IPS DF 6.9 (cell line): Measurements from ENCODE around the gene SCART1.
"Not testable (repeated sequence)": the region's sequence is repeated elsewhere in the genome, so short reads cannot be mapped to it uniquely, and the experiment has no call there.

ENCODE experiments used
- DNase-seq: peaks from one replicate; pipeline ENCODE4 v3.0.0-alpha.2; 2013; ENCODE audit warnings: low read depth, low spot score
- H3K27ac ChIP-seq: one replicate; pipeline ENCODE4 v1.5.1; 2013; ENCODE audit warnings: low read length, control low read depth
- H3K27me3 ChIP-seq: 2 replicates; pipeline ENCODE4 v1.6.1; 2013; ENCODE audit warnings: mild to moderate bottlenecking, low read length; ENCODE audit not compliant: control insufficient read depth, insufficient read depth
- H3K36me3 ChIP-seq: 2 replicates; pipeline ENCODE4 v1.6.1; 2013; ENCODE audit warnings: low read length; ENCODE audit not compliant: control insufficient read depth, insufficient read depth
- H3K4me1 ChIP-seq: 2 replicates; pipeline ENCODE4 v1.6.1; 2013; ENCODE audit warnings: low read length; ENCODE audit not compliant: control insufficient read depth, insufficient read depth
- H3K4me3 ChIP-seq: 2 replicates; pipeline ENCODE4 v1.5.1; 2013; ENCODE audit warnings: mild to moderate bottlenecking, low read length
- H3K9me3 ChIP-seq: 2 replicates; pipeline ENCODE4 v1.6.1; 2013; ENCODE audit warnings: low read length, inconsistent platforms; ENCODE audit not compliant: control insufficient read depth, insufficient read depth
- WGBS: extraction: QIAGEN DNeasy Blood & Tissue Kit; methylation state at CpG from one replicate; pipeline ENCODE4 v1.1.7; 2013; ENCODE audit warnings: mixed read lengths, missing lambda C conversion rate; ENCODE audit not compliant: insufficient read length, insufficient coverage; 5-methylcytosine and 5-hydroxymethylcytosine counted together

The SCART1 gene

GRCh38 chr10:133489816-133490588 is 36.3 kb downstream of the SCART1 start:
- WGBS = no CpG with 5 or more reads among the region's 2 CpGs
- no peak overlapping the region for H3K27ac ChIP-seq

DNA sequence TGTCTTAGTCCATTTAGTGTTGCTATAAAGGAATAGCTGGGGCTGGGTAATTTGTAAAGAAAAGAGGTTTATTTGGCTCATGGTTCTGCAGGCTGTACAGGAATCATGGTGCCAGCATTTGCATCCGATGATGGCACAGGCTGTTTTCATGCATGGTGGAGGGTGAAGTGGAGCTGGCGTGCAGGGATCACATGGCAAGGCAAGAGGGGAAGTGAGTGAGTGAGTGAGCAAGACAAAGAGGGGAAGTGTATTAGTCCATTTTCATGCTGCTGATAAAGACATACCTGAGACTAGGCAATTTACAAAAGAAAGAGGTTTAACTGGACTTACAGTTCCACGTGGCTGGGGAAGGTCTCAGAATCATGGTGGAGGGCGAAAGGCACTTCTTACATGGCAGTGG is 39.8 kb downstream of the SCART1 start:
- H3K27me3 ChIP-seq, DNase-seq, H3K36me3 ChIP-seq, H3K27ac ChIP-seq, H3K9me3 ChIP-seq, H3K4me3 ChIP-seq, H3K4me1 ChIP-seq: not testable (repeated sequence)
- no CpG with 5 or more reads among the region's 4 CpGs for WGBS

More at GRCh38 chr10:133489816-133490588, 36.3 kb downstream of the SCART1 start:
- H3K27me3 ChIP-seq = no peaks in the 10 kb centered on the region
- H3K36me3 ChIP-seq = peaks cover 2% of the 10 kb centered on the region; the same call in 1 of the 2 replicates
- DNase-seq = no peak
- no peaks in the 10 kb centered on the region for H3K4me1 ChIP-seq
- H3K4me3 ChIP-seq = no peak overlapping the region
- peaks cover 15% of the 10 kb centered on the region for H3K9me3 ChIP-seq

- H3K9me3 ChIP-seq, H3K4me3 ChIP-seq, H3K27me3 ChIP-seq, DNase-seq, H3K27ac ChIP-seq, H3K36me3 ChIP-seq, H3K4me1 ChIP-seq: not testable (repeated sequence)
- WGBS = no CpG with 5 or more reads among the region's 6 CpGs
Observed at GRCh38 chr10:133497363-133497762, 43.6 kb downstream of the SCART1 start.

DNA sequence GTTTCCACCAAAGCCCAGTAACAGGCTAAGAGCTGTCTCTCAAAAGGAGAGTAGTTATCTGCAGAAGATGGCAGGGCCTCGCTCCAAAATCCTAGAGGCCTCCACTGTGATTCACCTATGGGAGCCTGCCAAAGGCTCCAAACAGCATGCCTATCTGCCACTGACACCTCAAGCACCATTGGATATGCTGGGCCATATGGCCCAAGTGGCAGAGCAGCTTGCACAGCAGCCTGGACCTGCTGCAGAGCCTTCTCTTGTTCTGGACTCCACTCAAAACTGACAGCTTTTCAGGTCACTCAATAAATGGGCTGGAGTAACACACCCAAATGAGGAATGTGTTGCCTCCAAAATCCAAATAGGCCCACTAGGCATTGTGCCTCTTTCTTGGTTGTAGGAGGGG is 45.4 kb downstream of the SCART1 start:
- H3K9me3 ChIP-seq = not testable (repeated sequence)

DNA sequence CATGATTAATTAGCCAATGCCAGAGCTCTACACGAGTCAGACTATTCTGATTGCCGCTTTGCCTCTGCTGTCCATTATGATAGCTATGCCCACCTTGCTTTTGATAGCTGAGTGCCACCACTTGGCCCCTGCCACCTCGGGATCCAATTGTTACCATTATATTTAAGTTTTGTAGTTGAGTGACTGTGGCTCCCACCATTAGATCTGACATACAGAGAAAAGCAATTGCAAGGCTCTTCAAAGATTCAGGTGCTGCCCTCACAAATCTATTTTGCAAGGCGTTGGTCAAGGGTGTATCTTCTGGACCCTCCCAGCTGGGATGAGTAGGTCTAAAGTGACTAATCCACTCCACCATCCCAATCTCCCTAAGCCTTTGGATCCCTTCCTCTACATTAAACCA is 47.2 kb downstream of the SCART1 start:
- not testable (repeated sequence) for H3K27me3 ChIP-seq, H3K4me3 ChIP-seq, H3K27ac ChIP-seq, H3K36me3 ChIP-seq, H3K4me1 ChIP-seq, DNase-seq, H3K9me3 ChIP-seq
- WGBS = no CpG with 5 or more reads among the region's 4 CpGs

More for the DNA sequence above, 45.4 kb downstream of the SCART1 start:
- not testable (repeated sequence) for H3K27ac ChIP-seq, H3K4me1 ChIP-seq, H3K27me3 ChIP-seq, H3K36me3 ChIP-seq, H3K4me3 ChIP-seq, DNase-seq
- WGBS = no CpG with 5 or more reads among the region's 1 CpG

GRCh38 chr10:133509700-133510099 is 56.0 kb downstream of the SCART1 start:
- no peak for DNase-seq
- Histone ChIP-seq H3K9me3 (peaks cover 2% of the 10 kb centered on the region), H3K27ac (no peak overlapping the region), H3K27me3 (no peaks in the 10 kb centered on the region), H3K4me3 (no peak overlapping the region), H3K36me3 (no peaks in the 10 kb centered on the region), H3K4me1 (no peaks in the 10 kb centered on the region)
- no CpG with 5 or more reads among the region's 4 CpGs for WGBS

GRCh38 chr10:133511408-133511807 is 57.7 kb downstream of the SCART1 start:
- H3K4me1 ChIP-seq = no peaks in the 10 kb centered on the region
- H3K27ac ChIP-seq = no peak overlapping the region
- no peak overlapping the region for H3K4me3 ChIP-seq
- peaks cover 2% of the 10 kb centered on the region for H3K9me3 ChIP-seq
- H3K36me3 ChIP-seq = no peaks in the 10 kb centered on the region
- no CpG with 5 or more reads among the region's 4 CpGs for WGBS
- H3K27me3 ChIP-seq = no peaks in the 10 kb centered on the region
- no peak for DNase-seq

- Histone ChIP-seq H3K27ac (no peak overlapping the region), H3K9me3 (no peaks in the 10 kb centered on the region; the same call in 1 of the 2 replicates), H3K4me3 (no peak overlapping the region), H3K4me1 (no peaks in the 10 kb centered on the region), H3K36me3 (no peaks in the 10 kb centered on the region), H3K27me3 (no peaks in the 10 kb centered on the region)
- WGBS = no CpG with 5 or more reads among the region's 4 CpGs
- no peak for DNase-seq
Observed at GRCh38 chr10:133511907-133512528, 58.3 kb downstream of the SCART1 start.

- DNase-seq = no peak
- peaks cover 1% of the 10 kb centered on the region; the same call in 1 of the 2 replicates for H3K9me3 ChIP-seq
- H3K36me3 ChIP-seq = no peaks in the 10 kb centered on the region
- WGBS = no CpG with 5 or more reads among the region's 4 CpGs
- H3K27ac ChIP-seq = no peak overlapping the region
- no peak overlapping the region for H3K4me3 ChIP-seq
- no peaks in the 10 kb centered on the region for H3K27me3 ChIP-seq
- no peaks in the 10 kb centered on the region for H3K4me1 ChIP-seq
Observed at GRCh38 chr10:133515471-133515870, 61.7 kb downstream of the SCART1 start.

DNA sequence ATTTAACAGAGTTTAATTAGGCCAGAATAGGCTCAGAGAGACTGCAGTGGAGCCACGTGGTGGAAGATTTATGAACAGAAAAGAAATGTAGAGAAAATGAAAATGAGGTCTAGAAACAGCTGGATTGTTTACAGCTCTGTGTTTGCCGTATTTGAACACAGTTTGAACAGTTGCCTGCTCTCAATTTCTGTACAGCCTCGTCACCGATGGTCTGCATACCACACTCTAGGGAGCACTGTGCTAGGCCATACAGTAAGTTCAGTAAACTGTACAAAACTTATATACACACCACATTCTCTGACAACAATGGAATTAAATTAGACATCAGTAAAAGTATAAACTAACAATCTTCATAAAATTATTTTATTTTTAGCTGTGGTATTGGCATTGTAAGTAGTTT is 62.3 kb downstream of the SCART1 start:
- H3K27ac ChIP-seq = no peak overlapping the region
- H3K36me3 ChIP-seq = no peaks in the 10 kb centered on the region
- H3K4me3 ChIP-seq = no peak overlapping the region
- H3K9me3 ChIP-seq = peaks cover 4% of the 10 kb centered on the region
- no CpG with 5 or more reads among the region's 4 CpGs for whole genome bisulfite sequencing
- H3K27me3 ChIP-seq = no peaks in the 10 kb centered on the region
- no peak for DNase-seq
- no peaks in the 10 kb centered on the region for H3K4me1 ChIP-seq

GRCh38 chr10:133518517-133518916 is 64.8 kb downstream of the SCART1 start:
- H3K27ac ChIP-seq, H3K4me3 ChIP-seq, DNase-seq, H3K36me3 ChIP-seq, H3K9me3 ChIP-seq, H3K4me1 ChIP-seq, H3K27me3 ChIP-seq: not testable (repeated sequence)
- WGBS = no CpG with 5 or more reads among the region's 5 CpGs
